Fibroblast of lung (primary cell): Measurements from ENCODE around the gene SPATA17. TPM values are rescaled to one million over a fixed set of nuclear protein-coding genes. Genes with fewer than 3 reads are reported as not detected.
"Not testable (repeated sequence)": the region's sequence is repeated elsewhere in the genome, so short reads cannot be mapped to it uniquely, and the experiment has no call there.

Source experiments
- DNase-seq, 2 donors: peaks; one replicate each; pipeline versions ENCODE4 v3.0.0 to v3.0.0-alpha.2; 2010; ENCODE audit warnings: low read depth in 2 of 2
- H2AFZ ChIP-seq: 2 replicates; pipeline ENCODE4 v1.5.1; 2012; ENCODE audit warnings: low read length, control low read depth, inconsistent platforms
- H3K27ac ChIP-seq: 2 replicates; pipeline ENCODE4 v1.5.1; 2011; ENCODE audit warnings: low read length, control low read depth; ENCODE audit not compliant: insufficient read depth
- H3K27me3 ChIP-seq: 2 replicates; pipeline ENCODE4 v1.5.1; 2011; ENCODE audit warnings: mild to moderate bottlenecking, low read length; ENCODE audit not compliant: control insufficient read depth, insufficient read depth
- H3K36me3 ChIP-seq: 2 replicates; pipeline ENCODE4 v1.5.1; 2011; ENCODE audit warnings: low read length; ENCODE audit not compliant: control insufficient read depth, insufficient read depth
- H3K4me1 ChIP-seq: 2 replicates; pipeline ENCODE4 v1.5.1; 2011; ENCODE audit warnings: low read length; ENCODE audit not compliant: control insufficient read depth, insufficient read depth; ENCODE audit errors: extremely low read depth
- H3K4me2 ChIP-seq: 2 replicates; pipeline ENCODE4 v1.5.1; 2011; ENCODE audit warnings: low read length, control low read depth; ENCODE audit not compliant: insufficient read depth; ENCODE audit errors: extremely low read depth
- H3K4me3 ChIP-seq, 4 experiments: fragments of 200-600 bp in 1 of 4; sonication (generic) in 1 of 4; replicated peaks in 1 of 4; 2 replicates each; pipeline ENCODE4 v1.5.1; 2011 to 2016; ENCODE audit warnings: low read length in 4 of 4, low read depth in 3 of 4, mild to moderate bottlenecking in 3 of 4, control low read depth in 2 of 4, inconsistent platforms in 1 of 4, mixed read lengths in 1 of 4; ENCODE audit not compliant: insufficient read depth in 1 of 4; ENCODE audit errors: control extremely low read depth in 1 of 4
- H3K79me2 ChIP-seq: 2 replicates; pipeline ENCODE4 v1.5.1; 2012; ENCODE audit warnings: mild to moderate bottlenecking, low read length, inconsistent platforms; ENCODE audit not compliant: control insufficient read depth, insufficient read depth
- H3K9ac ChIP-seq: 2 replicates; pipeline ENCODE4 v1.5.1; 2011; ENCODE audit warnings: mild to moderate bottlenecking, low read length, control low read depth; ENCODE audit not compliant: insufficient read depth
- H3K9me3 ChIP-seq: 2 replicates; pipeline ENCODE4 v1.5.1; 2012; ENCODE audit warnings: low read depth, low read length; ENCODE audit not compliant: control insufficient read depth, insufficient read depth
- H4K20me1 ChIP-seq: 2 replicates; pipeline ENCODE4 v1.5.1; 2011; ENCODE audit warnings: low read length; ENCODE audit not compliant: control insufficient read depth, insufficient read depth; ENCODE audit errors: extremely low read depth
- CTCF ChIP-seq, 2 donors: IDR thresholded peaks in 1 of 2; conservative IDR thresholded peaks in 1 of 2; 1 replicate in 1 of 2; 2 replicates in 1 of 2; pipeline ENCODE4 v1.5.1; 2011 to 2012; ENCODE audit warnings: low read length in 2 of 2, control low read depth in 1 of 2, inconsistent platforms in 1 of 2, low read depth in 1 of 2, mild to moderate bottlenecking in 1 of 2
- EZH2 ChIP-seq: IDR thresholded peaks from 2 replicates; pipeline ENCODE4 v1.5.1; 2012; ENCODE audit warnings: low read length, control low read depth, mild to moderate bottlenecking; ENCODE audit errors: missing control alignments
- polyA minus RNA-seq: library from RNA; depleted of rRNA, polyadenylated mRNA; stranded (reverse); fragments of >200 nt; gene quantifications from 2 replicates; pipeline ENCODE4 v1.2.3, GENCODE V29; 2011; ENCODE audit warnings: low replicate concordance
- polyA plus RNA-seq, 2 donors: library from polyadenylated mRNA; depleted of rRNA in 1 of 2; stranded (reverse) in 1 of 2; unstranded in 1 of 2; fragments of >200 nt; gene quantifications; 2 replicates each; pipeline ENCODE4 v1.2.1, GENCODE V29; 2011 to 2012; ENCODE audit warnings: missing spikeins in 1 of 2
- total RNA-seq: library from RNA; depleted of rRNA; stranded (reverse); fragments of >200 nt; gene quantifications from 2 replicates; pipeline ENCODE4 v1.2.1, GENCODE V29; 2014

The SPATA17 gene
- total RNA-seq (0.50 and 0.77 TPM in 2 replicates), polyA plus RNA-seq (0.18 and 0.89 TPM in 2 replicates), polyA minus RNA-seq (not detected in 2 replicates)
- 0.65 and 0.67 TPM in 2 replicates for polyA plus RNA-seq (2012)

GRCh38 chr1:217630711-217631591, at the start of gene SPATA17, which contains the start of gene GPATCH2:
Gene SPATA17 (plus strand): TSS chr1:217631344. CDS start chr1:217631379, 35 bp downstream.
Gene GPATCH2 (minus strand): TSS chr1:217631090. CDS start chr1:217630971, 119 bp downstream.
- H3K9me3 ChIP-seq = no peaks in the 10 kb centered on the region
- peaks cover 37% of the 10 kb centered on the region for H3K79me2 ChIP-seq
- DNase-seq = peak; percentile 91 to 94
- H3K4me3 ChIP-seq = peak within 1 kb of the TSS; percentile 65 to 97 (median 75)
- peak within 1 kb of the TSS; percentile 96 for H3K27ac ChIP-seq
- no peaks in the 10 kb centered on the region for H4K20me1 ChIP-seq
- H3K36me3 ChIP-seq = no peaks in the 10 kb centered on the region
- TF ChIP-seq CTCF (conservative IDR thresholded peaks at IDR 0.05 in 1 of 2, IDR thresholded peaks at IDR 0.05 in 1 of 2; ENCODE audit: low read depth in 1 of 2, low read length in 2 of 2) (peak in 1 of 2 donors; percentile 23), EZH2 (no peak)
- H2AFZ ChIP-seq = peak within 1 kb of the TSS; percentile 80
- H3K27me3 ChIP-seq = no peaks in the 10 kb centered on the region
- peaks cover 4% of the 10 kb centered on the region for H3K4me1 ChIP-seq
- peak within 1 kb of the TSS; percentile 96 for H3K4me2 ChIP-seq
- H3K9ac ChIP-seq = peak within 1 kb of the TSS; percentile 95

GRCh38 chr1:217584286-217584811, 46.8 kb upstream of the SPATA17 start:
- not testable (repeated sequence) for H3K4me3 ChIP-seq, H3K9ac ChIP-seq, H3K36me3 ChIP-seq, DNase-seq, H3K79me2 ChIP-seq, H2AFZ ChIP-seq, H3K9me3 ChIP-seq, H4K20me1 ChIP-seq, H3K27ac ChIP-seq, H3K27me3 ChIP-seq, H3K4me1 ChIP-seq, H3K4me2 ChIP-seq

GRCh38 chr1:217585577-217585976, 45.6 kb upstream of the SPATA17 start:
- Histone ChIP-seq H3K4me1 (no peaks in the 10 kb centered on the region), H3K4me2 (no peak overlapping the region), H2AFZ (no peak overlapping the region), H3K79me2 (no peaks in the 10 kb centered on the region), H3K27ac (no peak overlapping the region), H3K4me3 (no peak overlapping the region), H3K27me3 (no peaks in the 10 kb centered on the region), H3K9ac (no peak overlapping the region), H4K20me1 (no peaks in the 10 kb centered on the region), H3K36me3 (peaks cover 1% of the 10 kb centered on the region), H3K9me3 (no peaks in the 10 kb centered on the region)
- TF ChIP-seq CTCF (conservative IDR thresholded peaks at IDR 0.05 in 1 of 2, IDR thresholded peaks at IDR 0.05 in 1 of 2; ENCODE audit: low read depth in 1 of 2, low read length in 2 of 2) (no peak), EZH2 (no peak)
- DNase-seq = no peak
